ENCODE measurements around the gene TMEM51.

DNA sequence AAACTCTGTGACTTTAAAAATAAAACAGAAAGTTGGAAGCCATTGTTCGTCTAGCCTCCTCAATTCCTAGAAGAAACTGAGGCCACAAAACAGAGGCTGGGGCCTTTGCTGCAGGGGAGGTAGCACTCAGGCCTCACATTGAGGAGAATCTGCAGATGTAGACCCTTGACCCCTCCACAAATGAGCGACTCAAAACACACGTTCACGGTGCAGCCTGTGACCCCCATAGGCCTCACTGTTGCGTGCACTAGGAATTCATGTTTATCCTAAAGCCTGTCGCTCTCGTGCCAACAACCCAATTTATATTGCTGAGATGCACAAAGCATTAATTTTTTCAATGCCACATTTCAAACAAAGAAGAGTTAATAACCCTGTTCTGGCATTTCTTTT lies 5.6 kb downstream of the TMEM51 start:
- TF ChIP-seq, protein P1, sequence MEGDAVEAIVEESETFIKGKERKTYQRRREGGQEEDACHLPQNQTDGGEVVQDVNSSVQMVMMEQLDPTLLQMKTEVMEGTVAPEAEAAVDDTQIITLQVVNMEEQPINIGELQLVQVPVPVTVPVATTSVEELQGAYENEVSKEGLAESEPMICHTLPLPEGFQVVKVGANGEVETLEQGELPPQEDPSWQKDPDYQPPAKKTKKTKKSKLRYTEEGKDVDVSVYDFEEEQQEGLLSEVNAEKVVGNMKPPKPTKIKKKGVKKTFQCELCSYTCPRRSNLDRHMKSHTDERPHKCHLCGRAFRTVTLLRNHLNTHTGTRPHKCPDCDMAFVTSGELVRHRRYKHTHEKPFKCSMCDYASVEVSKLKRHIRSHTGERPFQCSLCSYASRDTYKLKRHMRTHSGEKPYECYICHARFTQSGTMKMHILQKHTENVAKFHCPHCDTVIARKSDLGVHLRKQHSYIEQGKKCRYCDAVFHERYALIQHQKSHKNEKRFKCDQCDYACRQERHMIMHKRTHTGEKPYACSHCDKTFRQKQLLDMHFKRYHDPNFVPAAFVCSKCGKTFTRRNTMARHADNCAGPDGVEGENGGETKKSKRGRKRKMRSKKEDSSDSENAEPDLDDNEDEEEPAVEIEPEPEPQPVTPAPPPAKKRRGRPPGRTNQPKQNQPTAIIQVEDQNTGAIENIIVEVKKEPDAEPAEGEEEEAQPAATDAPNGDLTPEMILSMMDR (IDR thresholded peaks at IDR 0.05) = no peak
- TF ChIP-seq POLR2AphosphoS5 (IDR thresholded peaks at IDR 0.05) (no peak), POLR2A (IDR thresholded peaks at IDR 0.05) (no peak)
